ENCODE measurements around the gene MOCS3. TPM values are rescaled to one million over a fixed set of nuclear protein-coding genes. Genes with fewer than 3 reads are reported as not detected.

The MOCS3 gene
- total RNA-seq, 1 experiment from 2014 or later: 6.4 TPM

DNA sequence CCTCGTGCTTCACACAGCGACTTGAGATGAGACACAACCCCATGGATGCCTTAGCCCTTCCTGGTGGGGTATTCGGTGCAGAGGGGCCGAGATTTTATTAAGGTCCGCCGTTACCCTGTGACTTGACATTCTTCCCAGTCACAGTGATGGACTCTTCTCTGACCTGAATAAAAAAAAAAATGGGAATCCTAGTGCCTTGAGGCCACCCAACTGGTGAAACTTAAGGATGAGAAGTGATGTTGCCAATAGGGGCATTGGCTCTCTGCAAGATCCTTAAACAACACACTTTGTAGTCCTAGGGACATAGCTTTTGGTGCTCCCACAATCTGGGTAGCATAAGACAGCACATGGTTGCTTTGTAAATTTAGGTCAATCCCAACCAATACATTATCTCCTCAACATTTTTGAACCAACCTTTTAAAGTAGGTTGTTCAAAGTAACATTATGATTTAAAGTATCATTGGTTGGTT, 26.6 kb upstream of the MOCS3 start (continued):
- TF ChIP-seq REST (IDR thresholded peaks at IDR 0.05; ENCODE audit: low read depth): no peak
- no peak for TF ChIP-seq ATF3 (IDR thresholded peaks at IDR 0.05)

DNA sequence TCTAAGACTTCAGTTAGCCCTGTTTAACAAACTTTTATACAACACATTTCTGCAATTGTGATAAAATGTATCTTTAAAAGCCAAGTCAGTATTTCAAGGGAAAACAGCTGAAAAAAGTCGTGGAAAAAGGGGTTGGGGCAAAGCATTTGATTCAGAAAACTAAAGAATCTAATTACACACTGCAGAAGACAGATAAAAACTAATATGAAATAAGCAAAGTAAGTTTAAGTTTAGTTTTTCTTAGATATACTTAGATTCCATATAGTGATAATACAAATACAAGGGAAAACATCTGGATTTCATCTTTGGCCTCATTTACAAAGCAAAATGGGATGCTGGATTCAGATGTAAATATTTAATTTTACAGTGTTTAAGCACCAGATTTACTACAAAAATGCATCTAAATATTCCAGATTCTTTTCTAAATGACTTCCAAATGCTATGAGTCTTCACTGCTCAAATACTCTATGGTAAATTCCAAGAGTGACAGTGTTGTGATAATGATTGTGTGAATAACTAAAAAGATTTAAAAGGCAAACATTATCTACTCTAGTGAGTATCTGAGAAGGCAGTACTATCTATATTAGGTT, 25.8 kb upstream of the MOCS3 start:
- ChIA-PET POLR2A (interaction anchor here (1.7 kb wide), 1 partner anchor 138 kb away, joined by 9 read pairs; the partner anchor contains the start of gene BCAS4), CTCF (interaction anchor here (3.9 kb wide), 1 partner anchor 139 kb away, joined by 39 read pairs; the partner anchor contains the start of gene BCAS4), RAD21 (ENCODE audit: low non-redundant PET in 1 of 2, low total read pairs in 2 of 2, uncharacterized antibody in 2 of 2, unreplicated experiment in 2 of 2) (no interaction called here)
- no peak overlapping the region for H3K4me2 ChIP-seq (ENCODE audit: low read length)
- ATAC-seq (no peak), DNase-seq (ENCODE audit: low read depth, low spot score) (no peak)
- no peaks in the 10 kb centered on the region for H3K9me3 ChIP-seq (ENCODE audit: control insufficient read depth in 1 of 2, insufficient read depth in 1 of 2, low read depth in 1 of 2, low read length in 2 of 2)
- no peaks in the 10 kb centered on the region for H3K27me3 ChIP-seq (ENCODE audit: insufficient read depth, low read length)
- H3K4me1 ChIP-seq (ENCODE audit: control insufficient read depth in 1 of 2, insufficient read depth in 2 of 2, low read length in 2 of 2): peaks cover 4 to 27% of the 10 kb centered on the region in 2 experiments; a peak in 3 of 4 replicates
- peaks cover 35 to 41% of the 10 kb centered on the region in 2 experiments for H3K36me3 ChIP-seq (ENCODE audit: control insufficient read depth in 1 of 2, insufficient read depth in 2 of 2, low read length in 2 of 2)
- intact Hi-C loops (cut with micrococcal nuclease): no loop called here
- peak overlapping the region; percentile 98; the same call in 1 of the 2 replicates for H3K27ac ChIP-seq (ENCODE audit: low read depth, low read length)
- no TSS peak for BruUV-seq (replicated peaks)
- no peaks in the 10 kb centered on the region for H3K9me2 ChIP-seq (ENCODE audit: insufficient read depth)
- peaks cover 32% of the 10 kb centered on the region for H3K79me2 ChIP-seq (ENCODE audit: insufficient read depth, low read length)
- 0 out of 2 replicates have a peak overlapping the region, but pooled peaks have one; percentile 69 for H3K9ac ChIP-seq (ENCODE audit: low read length)
- H4K20me1 ChIP-seq (ENCODE audit: insufficient read depth): peaks cover 19% of the 10 kb centered on the region; the same call in 1 of the 2 replicates
- TF ChIP-seq EZH2phosphoT487 (IDR thresholded peaks at IDR 0.05; ENCODE audit: borderline replicate concordance): no peak
- no peak for TF ChIP-seq REST (IDR thresholded peaks at IDR 0.05; ENCODE audit: low read depth)
- TF ChIP-seq RAD21 (IDR thresholded peaks at IDR 0.05; ENCODE audit: low read depth): no peak
- TF ChIP-seq ZFX (IDR thresholded peaks at IDR 0.05): no peak
- no peak for TF ChIP-seq CBX3 (IDR thresholded peaks at IDR 0.05; ENCODE audit: low read depth)
- TF ChIP-seq ELF1 (IDR thresholded peaks at IDR 0.05; ENCODE audit: borderline replicate concordance, low read depth): no peak
- TF ChIP-seq POLR2AphosphoS5 (IDR thresholded peaks at IDR 0.05; ENCODE audit: low read depth, low read length): no peak
- TF ChIP-seq, protein P1, sequence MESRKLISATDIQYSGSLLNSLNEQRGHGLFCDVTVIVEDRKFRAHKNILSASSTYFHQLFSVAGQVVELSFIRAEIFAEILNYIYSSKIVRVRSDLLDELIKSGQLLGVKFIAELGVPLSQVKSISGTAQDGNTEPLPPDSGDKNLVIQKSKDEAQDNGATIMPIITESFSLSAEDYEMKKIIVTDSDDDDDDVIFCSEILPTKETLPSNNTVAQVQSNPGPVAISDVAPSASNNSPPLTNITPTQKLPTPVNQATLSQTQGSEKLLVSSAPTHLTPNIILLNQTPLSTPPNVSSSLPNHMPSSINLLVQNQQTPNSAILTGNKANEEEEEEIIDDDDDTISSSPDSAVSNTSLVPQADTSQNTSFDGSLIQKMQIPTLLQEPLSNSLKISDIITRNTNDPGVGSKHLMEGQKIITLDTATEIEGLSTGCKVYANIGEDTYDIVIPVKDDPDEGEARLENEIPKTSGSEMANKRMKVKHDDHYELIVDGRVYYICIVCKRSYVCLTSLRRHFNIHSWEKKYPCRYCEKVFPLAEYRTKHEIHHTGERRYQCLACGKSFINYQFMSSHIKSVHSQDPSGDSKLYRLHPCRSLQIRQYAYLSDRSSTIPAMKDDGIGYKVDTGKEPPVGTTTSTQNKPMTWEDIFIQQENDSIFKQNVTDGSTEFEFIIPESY (IDR thresholded peaks at IDR 0.05; ENCODE audit: extremely low read depth, insufficient replicate concordance, low read length): no peak
- TF ChIP-seq ATF3 (IDR thresholded peaks at IDR 0.05): no peak
- no peak overlapping the region for H2AFZ ChIP-seq (ENCODE audit: low read depth, low read length, poor library complexity, severe bottlenecking)
- H3K4me3 ChIP-seq (replicated peaks in 1 of 2; ENCODE audit: low read depth in 1 of 2, low read length in 2 of 2): no peak overlapping the region
